T-helper 1 cell treated with Interleukin-12 subunit alpha and Interleukin-12 subunit beta and Interleukin-4 antibody, amounts not matched to agents 30 ng/mL and 1 ng/mL, for 36 hours (primary cell): ENCODE data around the gene RIMS4. TPM values are rescaled to one million over a fixed set of nuclear protein-coding genes. Genes with fewer than 3 reads are reported as not detected.

Source experiments
- intact Hi-C: fragments of 100-400 bp; cut with micrococcal nuclease; formaldehyde crosslinking; loops from one replicate; pipeline ENCODE4 v1.15.1; 2024
- total RNA-seq: library from RNA; stranded (reverse); gene quantifications from 2 replicates; pipeline ENCODE4 v1.2.3, GENCODE V29; 2022

The RIMS4 gene
- total RNA-seq = not detected in 2 replicates

- intact Hi-C loops = no loop called here
Observed at GRCh38 chr20:44810391-44811149, at the start of gene RIMS4. TSS of gene RIMS4 (minus strand) at chr20:44810546. CDS start at chr20:44810271, 275 bp downstream.

GRCh38 chr20:44858606-44859360 is 48.4 kb upstream of the RIMS4 start:
- intact Hi-C loops = no loop called here

DNA sequence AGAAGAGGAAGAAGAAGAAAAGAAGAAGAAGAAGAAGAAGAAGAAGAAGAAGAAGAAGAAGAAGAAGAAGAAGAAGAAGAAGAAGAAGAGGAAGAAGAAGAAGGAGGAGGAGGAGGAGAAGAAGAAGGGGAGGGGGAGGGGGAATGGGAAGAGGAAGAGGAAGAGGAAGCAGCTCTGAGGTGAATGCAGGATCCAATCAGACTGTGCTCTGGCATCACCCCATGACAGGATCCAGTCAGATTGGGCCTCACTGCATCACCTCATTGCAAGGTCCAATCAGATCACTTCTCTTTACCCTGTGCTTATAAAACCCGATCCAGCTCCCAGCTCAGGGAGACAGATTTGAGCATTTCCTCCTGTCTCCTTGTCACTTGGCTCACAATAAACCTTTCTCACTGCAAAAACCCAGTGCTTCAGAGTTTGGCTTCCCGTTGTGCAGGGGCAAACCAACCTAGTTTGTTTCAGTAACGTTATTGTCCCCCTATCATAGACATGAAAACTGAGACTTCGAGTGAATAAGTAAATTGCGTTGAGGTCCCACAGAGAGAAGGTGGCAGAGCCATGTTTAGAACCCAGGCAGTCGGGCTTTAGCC is 46.6 kb upstream of the RIMS4 start:
- intact Hi-C loops = no loop called here

DNA sequence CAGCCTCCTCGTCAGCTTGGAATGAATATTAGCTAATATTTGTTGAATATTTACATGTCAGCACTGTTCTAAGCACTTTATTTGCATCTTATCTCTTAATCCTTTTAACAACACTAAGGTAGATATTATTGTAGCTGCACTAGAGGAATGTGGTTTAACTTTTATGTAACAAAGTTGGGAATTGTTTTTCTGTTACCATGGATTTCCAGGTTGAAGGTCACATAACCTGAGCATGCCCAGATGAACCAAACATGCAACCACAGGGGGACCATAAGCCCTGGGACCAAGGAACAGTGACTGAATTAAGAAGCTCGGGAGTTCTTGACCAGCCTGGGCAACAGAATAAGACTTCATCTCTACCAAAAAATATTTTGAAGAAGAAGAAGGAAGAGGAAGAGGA is 46.1 kb upstream of the RIMS4 start:
- intact Hi-C loops = no loop called here

DNA sequence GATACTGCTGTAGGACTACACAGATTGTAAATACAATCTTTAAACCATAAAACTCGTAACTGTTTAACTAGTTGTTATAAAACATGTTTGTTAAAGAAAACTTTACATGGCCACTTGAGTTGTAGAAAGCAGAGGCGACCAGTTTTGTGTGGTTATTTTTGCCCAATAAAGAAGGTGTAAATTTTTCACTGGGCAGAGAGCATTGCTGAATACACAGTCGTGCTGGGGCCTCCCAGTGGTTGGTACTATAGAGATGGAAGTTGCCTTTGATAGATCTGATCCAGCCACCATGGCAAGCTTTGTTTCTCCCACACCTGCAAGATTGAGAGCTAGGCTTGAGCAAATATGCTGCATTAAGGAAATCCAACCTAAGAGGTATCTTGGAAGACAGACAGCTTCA is 41.2 kb upstream of the RIMS4 start:
- intact Hi-C loops = no loop called here

DNA sequence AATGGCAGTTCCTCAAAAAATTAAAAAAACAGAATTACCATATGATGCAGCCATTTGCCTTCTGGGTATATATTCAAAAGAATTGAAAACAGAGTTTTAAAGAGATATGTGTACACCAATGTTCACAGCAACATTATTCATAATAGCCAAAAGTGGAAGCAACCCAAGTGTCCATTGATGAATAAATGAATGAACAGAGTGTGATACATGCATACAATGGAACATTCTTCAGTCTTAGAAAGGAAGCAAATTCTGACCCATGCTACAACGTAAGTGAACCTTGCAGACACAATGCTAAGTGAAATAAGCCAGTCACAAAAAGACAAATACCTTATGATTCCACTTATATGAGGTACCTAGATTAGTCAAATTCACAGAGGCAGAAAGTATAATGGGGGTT is 40.5 kb upstream of the RIMS4 start:
- intact Hi-C loops = no loop called here

DNA sequence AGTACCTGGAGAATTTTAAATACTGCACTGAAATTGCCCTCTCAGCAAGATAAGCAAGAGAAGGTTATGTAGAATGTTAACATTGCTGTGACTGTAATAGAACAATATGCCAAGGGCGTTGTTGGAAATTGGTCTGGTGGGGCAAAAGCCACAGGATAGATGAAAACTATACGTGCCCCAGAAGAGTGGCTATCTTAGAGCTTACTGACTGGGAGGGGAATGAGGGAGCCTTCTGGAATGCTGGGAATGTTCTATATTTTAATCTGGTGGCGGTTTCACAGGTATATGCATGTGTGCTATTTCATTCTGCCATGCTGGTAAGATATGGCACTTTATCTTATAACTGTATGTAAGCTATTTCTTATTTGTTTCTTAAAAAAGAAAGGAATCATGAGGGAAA is 39.9 kb upstream of the RIMS4 start:
- intact Hi-C loops = no loop called here

DNA sequence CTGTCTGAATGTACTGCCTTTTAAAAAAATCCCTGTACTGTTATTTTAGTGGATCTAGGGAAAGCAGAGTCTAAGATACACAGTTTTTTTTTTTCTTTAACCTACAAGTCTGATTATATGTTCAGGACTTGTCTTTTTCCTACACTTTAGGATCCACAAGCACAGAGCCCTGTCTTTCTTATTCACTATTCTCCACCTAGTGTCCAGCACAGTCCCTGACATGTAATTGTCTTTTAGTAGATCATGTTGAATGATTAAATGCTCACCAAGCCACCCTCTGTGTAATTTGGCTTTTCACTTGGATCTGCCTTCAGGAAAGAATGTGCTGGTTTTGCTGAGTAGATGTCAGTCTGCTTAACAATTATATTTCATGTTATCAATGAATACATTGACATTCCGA is 39.4 kb upstream of the RIMS4 start:
- intact Hi-C loops = no loop called here

GRCh38 chr20:44848254-44849015 is 38.1 kb upstream of the RIMS4 start:
- intact Hi-C loops = no loop called here

DNA sequence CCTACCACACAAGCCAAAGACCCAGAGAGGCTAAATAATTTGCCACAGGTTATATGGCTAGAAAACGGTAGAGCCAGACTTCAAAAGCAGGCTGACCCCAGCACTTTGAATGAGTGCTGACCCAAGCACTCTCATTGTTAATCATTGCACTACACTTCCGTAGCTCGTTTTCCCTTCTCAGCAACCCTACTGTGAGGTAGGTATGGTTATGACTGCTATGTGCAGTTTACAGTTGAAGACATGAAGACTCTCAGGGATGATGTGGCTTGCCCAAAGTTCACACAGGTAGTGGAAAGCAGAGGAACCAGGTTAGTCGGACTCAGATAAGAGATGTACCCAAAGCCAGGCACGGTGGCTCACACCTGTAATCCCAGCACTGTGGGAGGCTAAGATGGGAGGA is 33.5 kb upstream of the RIMS4 start:
- intact Hi-C loops = no loop called here

DNA sequence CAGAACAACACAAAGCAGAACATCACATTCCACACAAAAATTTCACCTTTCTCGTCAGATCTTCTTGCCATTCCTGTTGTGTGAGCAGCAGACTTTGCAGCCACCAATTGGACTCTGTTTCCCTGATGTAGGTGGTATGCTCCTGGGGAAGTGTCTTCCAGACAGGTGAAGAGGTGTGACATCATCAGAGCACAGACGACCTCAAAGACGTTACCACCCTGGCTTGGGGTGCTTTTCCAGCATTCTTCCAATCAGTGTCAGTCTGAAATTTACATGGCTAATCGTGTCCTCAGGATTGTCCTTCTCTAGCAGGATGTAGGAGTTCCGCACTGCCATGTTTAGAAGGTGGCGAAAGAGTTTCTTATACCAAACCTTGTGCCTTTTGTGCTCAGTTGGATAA is 31.6 kb upstream of the RIMS4 start:
- intact Hi-C loops = no loop called here

DNA sequence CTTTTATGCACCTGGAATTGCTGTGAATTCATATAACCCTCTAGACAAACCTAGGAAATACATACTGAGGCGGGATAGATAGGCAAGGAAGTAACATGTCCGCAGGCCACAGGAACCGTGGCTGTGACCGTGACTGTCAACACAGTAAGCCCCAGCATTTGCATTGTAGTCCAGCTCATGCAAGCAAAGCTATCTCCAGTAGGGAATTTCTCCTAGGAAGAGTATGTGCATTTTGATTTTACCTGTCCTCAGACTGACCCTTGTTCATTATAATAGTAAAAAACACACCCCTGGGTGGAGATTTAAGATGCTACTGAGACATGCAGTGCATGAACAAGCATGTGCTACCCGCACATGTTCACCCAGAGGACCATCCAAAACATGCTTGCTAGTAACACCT is 30.5 kb upstream of the RIMS4 start:
- intact Hi-C loops = no loop called here

GRCh38 chr20:44839481-44839880 is 29.1 kb upstream of the RIMS4 start:
- intact Hi-C loops = no loop called here

GRCh38 chr20:44838521-44838920 is 28.2 kb upstream of the RIMS4 start:
- intact Hi-C loops = no loop called here

DNA sequence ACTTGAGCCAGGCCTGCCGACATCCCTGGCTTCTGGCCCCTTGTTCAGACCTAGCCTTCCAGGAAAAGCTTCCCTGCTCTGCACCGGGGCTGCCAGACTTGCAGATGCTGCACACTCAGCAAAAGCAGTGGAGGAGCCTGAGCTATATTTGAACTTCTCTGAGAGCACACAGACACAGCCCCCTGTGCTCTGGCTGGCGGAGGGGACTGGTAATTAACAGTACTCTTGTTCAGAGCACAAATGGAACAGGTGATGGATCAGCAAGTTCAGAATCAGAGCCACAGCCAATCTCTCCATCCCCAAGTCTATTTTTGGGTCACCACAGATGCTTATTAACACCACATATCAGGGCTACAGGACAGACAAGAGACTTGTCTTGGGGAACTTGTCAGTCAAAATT is 27.6 kb upstream of the RIMS4 start:
- intact Hi-C loops = no loop called here

GRCh38 chr20:44836601-44837120 is 26.3 kb upstream of the RIMS4 start:
- intact Hi-C loops = no loop called here

DNA sequence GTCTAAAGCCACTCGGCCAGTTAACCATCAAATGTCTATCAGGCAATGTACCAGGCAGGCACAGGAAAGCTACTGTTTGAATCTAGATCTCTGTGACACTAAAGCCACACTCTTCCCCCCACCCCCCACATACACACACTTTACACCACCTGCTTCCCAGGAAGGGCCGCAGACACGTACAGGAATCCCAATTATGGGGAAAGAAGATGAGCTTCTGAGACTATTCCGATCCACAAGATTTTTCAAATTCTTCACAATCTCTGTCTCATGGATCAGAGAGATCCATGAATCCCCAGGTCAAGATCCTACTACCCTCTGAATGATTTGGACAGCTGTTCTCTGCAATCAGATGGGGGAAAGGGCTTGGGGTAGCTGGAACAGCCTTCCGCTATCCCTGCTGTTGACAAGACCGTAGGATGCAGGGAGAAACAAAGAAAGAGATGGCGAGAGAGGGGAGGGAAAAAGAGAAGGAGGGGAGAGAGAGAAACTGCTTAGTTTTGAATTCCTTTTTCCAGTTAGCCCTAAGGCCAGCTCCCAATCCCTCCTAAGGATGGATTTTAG is 25.4 kb upstream of the RIMS4 start:
- intact Hi-C loops = no loop called here

- intact Hi-C loops = no loop called here
Observed at GRCh38 chr20:44835116-44835515, 24.8 kb upstream of the RIMS4 start.

DNA sequence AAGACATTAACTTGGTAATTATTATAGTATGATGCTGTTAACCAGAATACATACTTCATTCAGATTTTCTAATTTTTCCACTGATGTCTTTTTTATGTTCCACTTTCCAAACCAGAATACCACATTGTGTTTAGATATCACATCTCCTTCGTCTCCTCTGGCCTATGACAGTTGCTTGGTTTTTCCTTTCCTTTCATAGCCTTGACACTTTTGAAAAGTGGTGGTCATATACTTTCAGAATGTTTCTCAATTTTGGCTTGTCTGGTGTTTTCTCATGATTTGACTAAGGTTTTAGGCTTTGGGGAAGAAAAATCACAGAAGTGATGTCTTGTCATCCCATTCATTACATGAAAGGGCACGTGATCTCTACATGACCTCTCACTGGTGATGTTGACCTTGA is 24.3 kb upstream of the RIMS4 start:
- intact Hi-C loops = no loop called here

- intact Hi-C loops = no loop called here
Observed at GRCh38 chr20:44833437-44833836, 23.1 kb upstream of the RIMS4 start.

GRCh38 chr20:44832724-44833123 is 22.4 kb upstream of the RIMS4 start:
- intact Hi-C loops = no loop called here
